SK-N-DZ (cell line): ENCODE data around the gene SLIT1.
A peak's percentile ranks its signal among the peaks of the same experiment; 100 is the strongest.

Experiments used
- DNase-seq: peaks from one replicate; pipeline ENCODE4 v3.0.0-alpha.2; 2015; ENCODE audit warnings: low spot score

The SLIT1 gene

DNA sequence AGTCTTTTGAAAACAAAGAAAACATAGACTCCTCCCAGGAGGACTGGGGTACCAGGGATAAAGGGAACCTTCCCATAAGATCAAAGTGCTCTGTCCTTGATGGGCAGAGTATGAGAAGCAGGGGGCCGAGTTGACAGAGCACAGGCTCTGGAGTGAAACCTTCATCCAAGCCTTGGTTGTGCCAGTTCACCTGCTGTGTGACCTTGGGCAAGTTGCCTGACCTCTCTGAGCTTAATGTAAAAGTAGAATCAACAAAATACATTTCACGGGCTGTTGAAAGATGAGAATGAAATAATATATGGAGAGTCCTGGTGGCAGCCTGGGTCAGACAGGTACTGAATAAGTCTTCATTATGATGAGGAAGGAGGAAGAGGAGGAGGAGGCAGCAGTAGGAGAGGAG lies 69.9 kb downstream of the SLIT1 start:
- DNase-seq, result no peak

DNA sequence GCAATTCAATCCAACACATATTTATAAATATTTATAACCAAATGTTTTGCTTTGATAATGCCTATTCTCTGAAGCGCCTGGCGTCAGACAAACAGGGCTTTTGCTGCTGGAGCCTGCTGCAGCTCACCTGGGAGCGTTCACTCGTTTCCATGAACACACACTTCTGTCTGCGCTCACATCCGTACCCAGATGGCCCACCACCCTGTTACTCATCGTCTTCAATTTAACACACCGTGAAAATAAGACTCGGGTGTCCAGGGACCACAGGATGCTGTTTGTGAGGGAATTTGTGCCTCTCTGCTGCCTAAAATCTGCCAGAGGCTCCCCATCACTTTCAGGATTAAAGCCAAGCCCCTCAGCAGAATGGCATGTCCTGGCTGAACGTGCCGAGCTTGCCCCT lies 74.1 kb downstream of the SLIT1 start:
- DNase-seq, result no peak

DNA sequence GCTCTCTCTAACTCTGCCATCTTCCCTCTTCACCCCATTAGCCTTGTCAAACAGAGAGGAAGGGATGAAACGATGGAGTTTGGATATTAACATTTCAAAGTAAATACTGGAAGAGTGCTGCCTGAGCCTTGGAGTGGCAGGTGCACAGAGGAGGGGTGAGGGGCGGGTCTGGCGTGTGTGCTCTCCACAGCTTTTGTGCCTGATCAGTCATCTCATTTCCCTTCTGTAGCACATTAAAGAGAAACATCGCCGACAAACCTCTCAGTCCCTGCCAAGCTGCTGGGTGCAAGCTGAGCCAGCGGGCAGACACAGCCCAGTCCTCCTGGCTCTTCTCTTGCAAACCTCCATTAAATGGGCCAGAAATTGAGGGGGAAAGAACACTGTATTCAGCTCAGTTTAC lies 76.2 kb downstream of the SLIT1 start:
- no peak for DNase-seq

GRCh38 chr10:97107551-97107950 lies 78.2 kb downstream of the SLIT1 start:
- DNase-seq, result no peak

DNA sequence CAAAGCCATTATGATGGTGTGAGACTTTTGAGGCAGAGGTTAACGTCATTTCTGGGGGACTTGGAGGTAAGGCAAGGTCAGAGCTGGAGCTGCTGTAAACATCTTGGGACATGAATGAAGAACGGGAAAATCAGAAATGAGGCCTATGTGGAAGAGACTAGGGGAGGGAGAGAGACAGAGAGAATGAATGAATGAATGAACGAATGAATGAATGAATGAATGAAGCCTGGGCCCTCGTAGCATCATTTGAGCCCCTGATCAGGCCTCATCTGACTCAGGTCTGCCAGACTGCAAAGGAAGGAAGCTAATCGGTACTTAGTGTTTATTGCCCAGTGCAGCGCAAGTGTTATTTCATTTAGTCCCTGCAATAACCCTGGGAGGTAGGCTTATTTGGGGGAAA lies 79.6 kb downstream of the SLIT1 start:
- DNase-seq, result no peak

GRCh38 chr10:97105303-97105702 lies 80.5 kb downstream of the SLIT1 start:
- no peak for DNase-seq

GRCh38 chr10:97103316-97104080 lies 82.3 kb downstream of the SLIT1 start:
- DNase-seq, result no peak

DNA sequence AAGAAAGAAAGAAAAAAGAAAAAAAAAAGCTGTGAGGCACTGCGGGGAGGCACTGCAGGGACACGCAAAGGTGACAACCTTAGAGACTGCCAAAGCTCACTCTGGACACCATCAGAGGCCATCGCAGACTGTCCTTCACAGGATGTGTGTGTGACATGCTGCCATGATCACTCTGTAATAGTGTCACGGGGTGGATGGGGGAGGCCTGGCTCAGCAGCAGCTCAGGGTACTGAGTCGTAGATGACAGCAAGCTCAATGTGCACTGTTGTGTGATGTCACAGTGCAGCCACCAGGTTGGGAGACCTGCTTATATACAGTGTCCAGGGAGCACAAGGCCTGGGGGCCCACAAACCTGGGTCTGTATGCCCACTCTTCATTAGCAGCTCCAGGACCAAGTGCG lies 83.3 kb downstream of the SLIT1 start:
- DNase-seq, result no peak

- no peak for DNase-seq
Observed at GRCh38 chr10:97101166-97101940, 84.4 kb downstream of the SLIT1 start.

- DNase-seq, result no peak
Observed at GRCh38 chr10:97100657-97101056, 85.1 kb downstream of the SLIT1 start.

DNA sequence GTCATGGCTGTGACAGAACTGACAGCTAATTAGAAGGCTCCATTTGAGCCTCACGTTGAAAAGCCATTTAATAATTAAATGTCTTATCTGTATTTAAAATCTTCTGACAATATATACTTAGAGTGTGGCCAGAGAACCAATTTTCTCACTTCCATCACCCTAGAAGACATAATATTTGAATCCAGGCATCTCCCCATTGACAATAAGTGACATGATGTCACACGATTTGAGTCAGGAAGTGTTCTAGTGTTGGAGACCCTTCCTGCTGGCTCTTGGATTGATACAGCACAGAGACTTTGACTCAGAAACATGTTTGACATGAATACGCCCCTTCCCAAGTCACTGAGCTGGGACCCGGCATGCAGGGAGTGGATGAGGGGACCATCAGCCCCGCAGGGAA lies 85.9 kb downstream of the SLIT1 start:
- no peak for DNase-seq

- DNase-seq, result no peak
Observed at GRCh38 chr10:97099089-97099488, 86.7 kb downstream of the SLIT1 start.

DNA sequence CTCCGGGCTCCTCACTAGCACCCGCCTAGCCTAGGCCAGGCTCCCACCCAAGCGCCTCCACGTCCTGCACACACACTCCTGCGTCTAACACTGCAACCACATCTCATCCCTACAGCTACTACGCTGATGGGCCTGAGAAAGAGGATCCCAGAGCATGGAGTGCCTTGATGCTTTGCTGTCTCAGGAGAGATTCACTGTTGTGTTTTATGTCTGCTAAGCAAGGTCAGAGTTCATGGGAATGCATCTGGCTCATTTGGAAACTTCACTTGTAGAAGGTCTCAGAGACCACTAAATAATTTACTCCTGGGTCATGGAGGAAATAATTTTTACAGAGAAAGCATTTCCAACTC lies 88.7 kb downstream of the SLIT1 start:
- DNase-seq, result no peak

DNA sequence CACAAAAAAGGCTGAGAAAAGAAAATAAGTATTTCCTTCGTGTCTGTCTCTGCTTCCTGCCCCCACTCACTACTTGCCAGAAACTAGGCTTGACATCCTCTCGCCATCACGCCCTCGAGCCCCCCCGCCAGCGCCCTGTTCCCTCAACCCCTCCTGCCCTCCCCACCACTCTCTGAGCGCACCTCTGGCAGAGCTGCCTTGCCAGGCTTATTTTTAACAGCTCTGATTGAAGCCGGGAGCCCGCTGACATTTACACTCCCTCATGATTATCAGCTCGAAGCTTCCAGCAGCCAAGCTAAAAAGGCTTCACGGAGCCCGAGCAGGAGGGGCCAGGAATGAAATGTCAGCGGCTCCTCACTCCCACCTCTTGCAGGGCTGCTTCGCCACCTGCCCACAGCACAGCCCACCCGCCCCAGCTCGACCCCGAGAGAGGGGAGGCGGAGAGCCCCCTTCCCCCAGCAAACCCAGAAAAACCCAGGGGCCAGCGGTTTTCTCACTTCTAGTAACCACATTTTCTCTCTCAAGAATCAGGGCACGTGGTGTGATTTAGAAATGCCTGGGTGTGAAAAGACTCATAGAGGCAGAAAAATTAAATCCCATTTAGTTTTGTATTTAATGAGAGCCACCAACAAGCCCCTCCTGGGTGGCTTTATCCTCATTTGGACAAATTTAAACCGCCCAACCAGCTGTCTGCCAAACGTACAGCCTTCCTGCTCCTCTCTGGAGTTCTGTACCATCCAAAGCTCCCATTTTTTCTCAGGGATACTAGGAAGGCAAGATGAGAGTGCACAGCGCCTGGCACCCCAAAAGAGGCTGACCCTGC lies 89.3 kb downstream of the SLIT1 start:
- DNase-seq, result no peak

GRCh38 chr10:97095701-97096260 lies 90.0 kb downstream of the SLIT1 start:
- DNase-seq, result no peak

GRCh38 chr10:97090644-97091043 lies 95.1 kb downstream of the SLIT1 start:
- DNase-seq, result no peak

- peak; percentile 48 for DNase-seq
Observed at GRCh38 chr10:97090035-97090434, 95.7 kb downstream of the SLIT1 start.

GRCh38 chr10:97089209-97089870 lies 96.4 kb downstream of the SLIT1 start:
- no peak for DNase-seq

GRCh38 chr10:97087296-97087695 lies 98.5 kb downstream of the SLIT1 start:
- DNase-seq, result no peak

- no peak for DNase-seq
Observed at GRCh38 chr10:97086530-97086929, 99.2 kb downstream of the SLIT1 start.

DNA sequence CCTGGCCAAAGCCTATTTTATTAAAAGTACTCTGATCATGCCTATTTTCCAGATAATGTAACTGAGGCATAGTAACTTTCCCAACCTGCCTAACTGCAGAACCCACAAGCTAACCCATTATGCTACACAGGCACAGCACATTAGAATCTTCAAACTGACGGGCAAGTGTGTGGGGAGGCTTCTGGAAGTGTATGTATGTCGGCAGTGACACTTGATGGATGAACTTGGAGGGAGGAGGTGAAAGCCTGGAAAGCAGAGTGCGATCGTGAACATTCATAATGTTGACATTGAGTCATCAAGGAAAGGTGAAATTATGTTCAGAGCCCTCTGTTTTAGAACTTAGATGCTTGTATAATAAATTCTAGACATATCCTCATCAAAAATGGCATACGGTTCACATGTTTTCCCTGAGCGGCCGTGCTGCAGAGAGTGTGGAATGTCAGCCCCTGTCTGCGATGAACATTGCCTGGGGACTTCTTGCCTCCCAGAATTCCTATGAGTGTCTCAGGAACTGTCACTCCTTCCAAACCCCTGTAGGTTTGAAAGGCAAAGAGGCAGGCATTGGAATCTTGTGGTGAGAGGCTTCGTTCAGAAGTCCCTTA lies 102.4 kb downstream of the SLIT1 start:
- DNase-seq, result no peak
